KOPT-K1 (cell line): ENCODE data around the gene ATP5F1D.

Source experiments
- H3K27ac ChIP-seq: fragments of 200-600 bp; sonication (generic); 2 replicates; pipeline ENCODE4 v1.5.1; 2016; ENCODE audit warnings: antibody characterized with exemption, mild to moderate bottlenecking, low read depth, low read length; ENCODE audit not compliant: poor library complexity, severe bottlenecking
- H3K36me3 ChIP-seq: fragments of 200-600 bp; sonication (generic); 2 replicates; pipeline ENCODE4 v1.5.1; 2017; ENCODE audit warnings: antibody characterized with exemption, mild to moderate bottlenecking, low read length, moderate library complexity; ENCODE audit not compliant: insufficient read depth
- H3K9me3 ChIP-seq: fragments of 200-600 bp; sonication (generic); 2 replicates; pipeline ENCODE4 v1.5.1; 2017; ENCODE audit warnings: antibody characterized with exemption, low read length, mild to moderate bottlenecking; ENCODE audit not compliant: insufficient read depth, poor library complexity, severe bottlenecking

ATP5F1D gene

GRCh38 chr19:1235625-1236538, 5.7 kb upstream of the ATP5F1D start:
- Histone ChIP-seq H3K36me3 (no peaks in the 10 kb centered on the region), H3K9me3 (no peaks in the 10 kb centered on the region), H3K27ac (no peak overlapping the region)

GRCh38 chr19:1236576-1236975, 5.0 kb upstream of the ATP5F1D start:
- H3K27ac ChIP-seq, result no peak overlapping the region
- H3K9me3 ChIP-seq, result no peaks in the 10 kb centered on the region
- H3K36me3 ChIP-seq, result no peaks in the 10 kb centered on the region

GRCh38 chr19:1237027-1237659, 4.4 kb upstream of the ATP5F1D start:
- no peak overlapping the region for H3K27ac ChIP-seq
- no peaks in the 10 kb centered on the region for H3K9me3 ChIP-seq
- no peaks in the 10 kb centered on the region for H3K36me3 ChIP-seq

- H3K27ac ChIP-seq, result no peak within 1 kb of the TSS
- no peaks in the 10 kb centered on the region for H3K36me3 ChIP-seq
- H3K9me3 ChIP-seq, result no peaks in the 10 kb centered on the region
Measured at GRCh38 chr19:1237754-1238368, 3.7 kb upstream of the ATP5F1D start, which contains the start of gene CBARP. TSS of gene CBARP (minus strand) at chr19:1238005. CDS start at chr19:1236100, 1,905 bp downstream.

- Histone ChIP-seq H3K36me3 (0 out of 2 replicates have a peak, but pooled peaks cover under 1% of the 10 kb centered on the region), H3K27ac (no peak overlapping the region), H3K9me3 (no peaks in the 10 kb centered on the region)
Measured at GRCh38 chr19:1238369-1239303, 2.9 kb upstream of the ATP5F1D start.

- Histone ChIP-seq H3K9me3 (no peaks in the 10 kb centered on the region), H3K27ac (no peak overlapping the region), H3K36me3 (0 out of 2 replicates have a peak, but pooled peaks cover 7% of the 10 kb centered on the region)
Measured at GRCh38 chr19:1239420-1239795, 2.1 kb upstream of the ATP5F1D start.

GRCh38 chr19:1239796-1240737, 1.5 kb upstream of the ATP5F1D start:
- no peak overlapping the region for H3K27ac ChIP-seq
- H3K36me3 ChIP-seq, result 0 out of 2 replicates have a peak, but pooled peaks cover 10% of the 10 kb centered on the region
- no peaks in the 10 kb centered on the region for H3K9me3 ChIP-seq

GRCh38 chr19:1240925-1241324, 626 bp upstream of the ATP5F1D start:
- Histone ChIP-seq H3K9me3 (no peaks in the 10 kb centered on the region), H3K27ac (peak overlapping the region; percentile 76), H3K36me3 (0 out of 2 replicates have a peak, but pooled peaks cover 10% of the 10 kb centered on the region)

GRCh38 chr19:1243768-1244692, 2.5 kb downstream of the ATP5F1D start:
- Histone ChIP-seq H3K36me3 (0 out of 2 replicates have a peak, but pooled peaks cover 10% of the 10 kb centered on the region), H3K9me3 (no peaks in the 10 kb centered on the region), H3K27ac (no peak overlapping the region)

- no peak overlapping the region for H3K27ac ChIP-seq
- no peaks in the 10 kb centered on the region for H3K9me3 ChIP-seq
Measured at GRCh38 chr19:1244693-1245451, 3.3 kb downstream of the ATP5F1D start.

GRCh38 chr19:1245494-1246264, 4.1 kb downstream of the ATP5F1D start:
- H3K36me3 ChIP-seq, result 0 out of 2 replicates have a peak, but pooled peaks cover 10% of the 10 kb centered on the region

More at GRCh38 chr19:1244693-1245451, 3.3 kb downstream of the ATP5F1D start:
- 0 out of 2 replicates have a peak, but pooled peaks cover 10% of the 10 kb centered on the region for H3K36me3 ChIP-seq

More at GRCh38 chr19:1245494-1246264, 4.1 kb downstream of the ATP5F1D start:
- H3K27ac ChIP-seq, result no peak overlapping the region
- H3K9me3 ChIP-seq, result no peaks in the 10 kb centered on the region
